ENCODE data around the gene TTC6.
"Not testable (repeated sequence)": the region's sequence is repeated elsewhere in the genome, so short reads cannot be mapped to it uniquely, and the experiment has no call there.

DNA sequence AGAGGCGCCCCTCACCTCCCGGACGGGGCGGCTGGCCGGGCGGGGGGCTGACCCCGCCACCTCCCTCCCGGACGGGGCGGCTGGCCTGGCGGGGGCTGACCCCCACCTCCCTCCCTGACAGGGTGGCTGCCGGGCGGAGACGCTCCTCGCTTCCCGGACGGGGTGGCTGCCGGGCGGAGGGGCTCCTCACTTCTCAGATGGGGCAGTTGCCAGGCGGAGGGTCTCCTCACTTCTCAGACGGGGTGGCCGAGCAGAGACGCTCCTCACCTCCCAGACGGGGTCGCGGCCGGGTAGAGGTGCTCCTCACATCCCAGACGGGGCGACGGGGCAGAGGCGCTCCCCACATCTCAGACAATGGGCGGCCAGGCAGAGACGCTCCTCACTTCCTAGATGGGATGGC is 39.8 kb upstream of the TTC6 start:
- TF ChIP-seq, protein P1, sequence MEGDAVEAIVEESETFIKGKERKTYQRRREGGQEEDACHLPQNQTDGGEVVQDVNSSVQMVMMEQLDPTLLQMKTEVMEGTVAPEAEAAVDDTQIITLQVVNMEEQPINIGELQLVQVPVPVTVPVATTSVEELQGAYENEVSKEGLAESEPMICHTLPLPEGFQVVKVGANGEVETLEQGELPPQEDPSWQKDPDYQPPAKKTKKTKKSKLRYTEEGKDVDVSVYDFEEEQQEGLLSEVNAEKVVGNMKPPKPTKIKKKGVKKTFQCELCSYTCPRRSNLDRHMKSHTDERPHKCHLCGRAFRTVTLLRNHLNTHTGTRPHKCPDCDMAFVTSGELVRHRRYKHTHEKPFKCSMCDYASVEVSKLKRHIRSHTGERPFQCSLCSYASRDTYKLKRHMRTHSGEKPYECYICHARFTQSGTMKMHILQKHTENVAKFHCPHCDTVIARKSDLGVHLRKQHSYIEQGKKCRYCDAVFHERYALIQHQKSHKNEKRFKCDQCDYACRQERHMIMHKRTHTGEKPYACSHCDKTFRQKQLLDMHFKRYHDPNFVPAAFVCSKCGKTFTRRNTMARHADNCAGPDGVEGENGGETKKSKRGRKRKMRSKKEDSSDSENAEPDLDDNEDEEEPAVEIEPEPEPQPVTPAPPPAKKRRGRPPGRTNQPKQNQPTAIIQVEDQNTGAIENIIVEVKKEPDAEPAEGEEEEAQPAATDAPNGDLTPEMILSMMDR (IDR thresholded peaks at IDR 0.05): not testable (repeated sequence)
- TF ChIP-seq POLR2A (IDR thresholded peaks at IDR 0.05): not testable (repeated sequence)
